ENCODE measurements around the gene SMPD4.
A peak's percentile ranks its signal among the peaks of the same experiment; 100 is the strongest.
"Not testable (repeated sequence)": the region's sequence is repeated elsewhere in the genome, so short reads cannot be mapped to it uniquely, and the experiment has no call there.

SMPD4 gene

GRCh38 chr2:130158631-130159030, 22.8 kb downstream of the SMPD4 start:
- DNase-seq (ENCODE audit: low spot score) = no peak

- not testable (repeated sequence) for DNase-seq (ENCODE audit: low spot score)
Measured at GRCh38 chr2:130157825-130158514, 23.4 kb downstream of the SMPD4 start.

- DNase-seq (ENCODE audit: low spot score) = not testable (repeated sequence)
Measured at GRCh38 chr2:130157354-130157753, 24.0 kb downstream of the SMPD4 start.

- no peak for DNase-seq (ENCODE audit: low spot score)
Measured at GRCh38 chr2:130156624-130157004, 24.8 kb downstream of the SMPD4 start.

GRCh38 chr2:130155956-130156623, 25.3 kb downstream of the SMPD4 start:
- peak; percentile 18 for DNase-seq (ENCODE audit: low spot score)

GRCh38 chr2:130154773-130155765, 26.3 kb downstream of the SMPD4 start:
- no peak for DNase-seq (ENCODE audit: low spot score)

GRCh38 chr2:130154423-130154770, 27.0 kb downstream of the SMPD4 start:
- not testable (repeated sequence) for DNase-seq (ENCODE audit: low spot score)

GRCh38 chr2:130153721-130154422, 27.5 kb downstream of the SMPD4 start:
- DNase-seq (ENCODE audit: low spot score) = not testable (repeated sequence)

GRCh38 chr2:130152816-130153595, 28.4 kb downstream of the SMPD4 start:
- DNase-seq (ENCODE audit: low spot score) = no peak

- not testable (repeated sequence) for DNase-seq (ENCODE audit: low spot score)
Measured at GRCh38 chr2:130152136-130152815, 29.1 kb downstream of the SMPD4 start.

GRCh38 chr2:130151145-130151512, 30.3 kb downstream of the SMPD4 start:
- DNase-seq (ENCODE audit: low spot score) = not testable (repeated sequence)

GRCh38 chr2:130150181-130151144, 30.9 kb downstream of the SMPD4 start:
- no peak for DNase-seq (ENCODE audit: low spot score)

GRCh38 chr2:130148515-130148914, 32.9 kb downstream of the SMPD4 start:
- not testable (repeated sequence) for DNase-seq (ENCODE audit: low spot score)

GRCh38 chr2:130145006-130145414, 36.4 kb downstream of the SMPD4 start, which contains the start of gene CCDC74B:
Gene CCDC74B, minus strand, starts transcription at chr2:130145112. Its CDS starts 116 bp downstream, at chr2:130144996.
- DNase-seq (ENCODE audit: low spot score) = peak; percentile 31

GRCh38 chr2:130143266-130144039, 37.9 kb downstream of the SMPD4 start:
- DNase-seq (ENCODE audit: low spot score) = not testable (repeated sequence)

- DNase-seq (ENCODE audit: low spot score) = not testable (repeated sequence)
Measured at GRCh38 chr2:130142396-130143265, 38.8 kb downstream of the SMPD4 start.

GRCh38 chr2:130141645-130142370, 39.6 kb downstream of the SMPD4 start:
- not testable (repeated sequence) for DNase-seq (ENCODE audit: low spot score)
